Loucy (cell line): Measurements from ENCODE around the gene COL17A1.

Source experiments
- H2AFZ ChIP-seq: fragments of 200-600 bp; sonication (generic); 2 replicates; pipeline ENCODE4 v1.6.0; 2016; ENCODE audit warnings: antibody characterized with exemption, mild to moderate bottlenecking, low read length, moderate library complexity
- H3F3A ChIP-seq: fragments of 200-600 bp; 2 replicates; pipeline ENCODE4 v1.6.0; 2016; ENCODE audit warnings: antibody characterized with exemption, low read depth, mild to moderate bottlenecking
- H3K27me3 ChIP-seq: fragments of 200-600 bp; sonication (generic); 2 replicates; pipeline ENCODE4 v1.6.1; 2014; ENCODE audit warnings: low read length, mild to moderate bottlenecking; ENCODE audit not compliant: insufficient read depth, poor library complexity, severe bottlenecking
- H3K36me3 ChIP-seq: fragments of 200-600 bp; sonication (generic); 2 replicates; pipeline ENCODE4 v1.6.1; 2016; ENCODE audit warnings: low read length; ENCODE audit not compliant: insufficient read depth
- H3K4me1 ChIP-seq: fragments of 200-600 bp; sonication (generic); 2 replicates; pipeline ENCODE4 v1.5.1; 2014; ENCODE audit warnings: low read length, mild to moderate bottlenecking; ENCODE audit not compliant: insufficient read depth, poor library complexity, severe bottlenecking
- H3K4me2 ChIP-seq: fragments of 200-600 bp; sonication (generic); 2 replicates; pipeline ENCODE4 v1.6.0; 2014; ENCODE audit warnings: antibody characterized with exemption, low read length, low read depth, mild to moderate bottlenecking; ENCODE audit not compliant: poor library complexity, severe bottlenecking
- H3K4me3 ChIP-seq: fragments of 200-600 bp; sonication (generic); 2 replicates; pipeline ENCODE4 v1.5.1; 2014; ENCODE audit warnings: low read length, mild to moderate bottlenecking, mixed read lengths; ENCODE audit not compliant: poor library complexity, severe bottlenecking
- H3K79me2 ChIP-seq: fragments of 200-600 bp; sonication (generic); 2 replicates; pipeline ENCODE4 v1.6.1; 2014; ENCODE audit warnings: low read length; ENCODE audit not compliant: insufficient read depth
- H3K9ac ChIP-seq: fragments of 200-600 bp; sonication (generic); 2 replicates; pipeline ENCODE4 v1.6.0; 2014; ENCODE audit warnings: mild to moderate bottlenecking, low read depth, low read length, moderate library complexity; ENCODE audit not compliant: poor library complexity, severe bottlenecking
- H3K9me2 ChIP-seq: fragments of 200-600 bp; sonication (generic); replicated peaks from 2 replicates; pipeline ENCODE4 v1.6.1; 2016; ENCODE audit warnings: low read depth, low read length, mixed read lengths
- H3K9me3 ChIP-seq: fragments of 200-600 bp; sonication (generic); 2 replicates; pipeline ENCODE4 v1.6.1; 2014; ENCODE audit warnings: mild to moderate bottlenecking, antibody characterized with exemption, low read length, low read depth; ENCODE audit not compliant: insufficient read depth
- H4K20me1 ChIP-seq: fragments of 200-600 bp; sonication (generic); 2 replicates; pipeline ENCODE4 v1.6.0; 2014; ENCODE audit warnings: antibody characterized with exemption, low read length, mild to moderate bottlenecking; ENCODE audit not compliant: insufficient read depth, poor library complexity, severe bottlenecking
- CTCF ChIP-seq: fragments of 200-600 bp; sonication (generic); conservative IDR thresholded peaks from 2 replicates; pipeline ENCODE4 v1.5.1; 2014; ENCODE audit warnings: mild to moderate bottlenecking, antibody characterized with exemption, low read length
- EZH2phosphoT487 ChIP-seq: fragments of 200-600 bp; IDR thresholded peaks from 2 replicates; pipeline ENCODE4 v1.6.1; 2018; ENCODE audit warnings: antibody characterized with exemption, mild to moderate bottlenecking, moderate library complexity, borderline replicate concordance

COL17A1 gene

GRCh38 chr10:103990531-103990930, 95.1 kb downstream of the COL17A1 start:
- Histone ChIP-seq H3K4me2 (no peak overlapping the region), H3K4me1 (no peaks in the 10 kb centered on the region), H3K36me3 (peaks cover 12% of the 10 kb centered on the region), H3K9ac (no peak overlapping the region), H3K9me2 (no peaks in the 10 kb centered on the region), H2AFZ (no peak overlapping the region), H3K9me3 (no peaks in the 10 kb centered on the region), H3K79me2 (peaks cover 35% of the 10 kb centered on the region), H3K27me3 (no peaks in the 10 kb centered on the region), H4K20me1 (no peaks in the 10 kb centered on the region), H3K4me3 (no peak overlapping the region), H3F3A (no peaks in the 10 kb centered on the region)
- TF ChIP-seq EZH2phosphoT487 (no peak), CTCF (no peak)

DNA sequence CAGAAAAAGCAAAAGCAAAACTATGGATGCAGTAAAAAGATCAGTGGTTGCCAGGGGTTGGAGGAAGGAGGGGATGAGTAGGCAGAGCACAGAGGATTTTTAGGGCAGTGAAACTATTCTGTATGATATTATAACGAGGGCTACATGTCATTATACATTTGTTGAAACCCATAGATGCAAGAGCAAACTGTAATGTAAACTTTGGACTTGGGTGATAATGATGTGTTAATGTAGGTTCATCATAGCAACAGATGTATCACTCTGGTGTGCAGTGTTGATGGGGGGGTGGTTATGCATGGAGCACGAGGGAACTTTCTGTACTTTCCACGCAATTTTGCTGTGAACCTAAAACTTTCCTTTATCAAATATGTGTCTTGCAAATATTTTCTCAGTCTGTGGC, 95.6 kb downstream of the COL17A1 start:
- Histone ChIP-seq H3K27me3 (no peaks in the 10 kb centered on the region), H4K20me1 (no peaks in the 10 kb centered on the region), H2AFZ (no peak overlapping the region), H3K9me3 (no peaks in the 10 kb centered on the region), H3K4me2 (no peak overlapping the region), H3F3A (no peaks in the 10 kb centered on the region), H3K79me2 (peaks cover 38% of the 10 kb centered on the region), H3K36me3 (peaks cover 12% of the 10 kb centered on the region), H3K4me1 (peaks cover 2% of the 10 kb centered on the region), H3K9me2 (no peaks in the 10 kb centered on the region), H3K4me3 (no peak overlapping the region), H3K9ac (no peak overlapping the region)
- TF ChIP-seq EZH2phosphoT487 (no peak), CTCF (no peak)

DNA sequence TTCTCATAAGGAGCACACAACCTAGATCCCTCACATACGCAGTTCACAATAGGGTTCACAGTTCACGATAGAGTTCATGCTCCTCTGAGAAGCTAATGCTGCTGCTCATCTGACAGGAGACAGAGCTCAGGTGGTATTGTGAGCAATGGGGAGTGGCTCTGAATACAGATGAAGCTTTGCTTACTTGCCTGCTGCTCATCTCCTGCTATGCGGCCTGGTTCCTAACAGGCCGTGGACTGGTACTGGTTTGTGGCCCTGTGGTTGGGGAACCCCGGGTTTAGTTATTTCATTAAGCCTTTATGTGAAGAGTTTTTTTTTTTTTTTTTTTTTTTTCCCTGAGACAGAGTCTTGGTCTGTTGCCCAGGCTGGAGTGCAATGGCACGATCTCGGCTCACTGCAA, 99.3 kb downstream of the COL17A1 start:
- no peaks in the 10 kb centered on the region for H3K36me3 ChIP-seq
- H3F3A ChIP-seq = peaks cover 21% of the 10 kb centered on the region
- H3K9me2 ChIP-seq = no peaks in the 10 kb centered on the region
- H3K4me3 ChIP-seq = no peak overlapping the region
- no peaks in the 10 kb centered on the region for H3K27me3 ChIP-seq
- H2AFZ ChIP-seq = no peak overlapping the region
- no peak for TF ChIP-seq CTCF
- TF ChIP-seq EZH2phosphoT487 = no peak
- H3K4me2 ChIP-seq = no peak overlapping the region
- no peaks in the 10 kb centered on the region for H3K9me3 ChIP-seq
- peaks cover 62% of the 10 kb centered on the region for H3K79me2 ChIP-seq
- H4K20me1 ChIP-seq = no peaks in the 10 kb centered on the region
- peaks cover 36% of the 10 kb centered on the region for H3K4me1 ChIP-seq
- H3K9ac ChIP-seq = no peak overlapping the region
